Mesenchymal stem cell (in vitro differentiated cells and primary cell): ENCODE results near the gene RB1.

Source experiments
- DNase-seq: peaks from one replicate; pipeline ENCODE4 v3.0.0-alpha.2; 2013
- H2AFZ ChIP-seq: one replicate; pipeline ENCODE4 v1.6.1; 2013; ENCODE audit warnings: low read depth, mild to moderate bottlenecking, control low read depth, inconsistent platforms, low read length, moderate library complexity
- H2AK5ac ChIP-seq: 2 replicates; pipeline ENCODE4 v1.6.1; 2013; ENCODE audit warnings: low read length, moderate library complexity, mild to moderate bottlenecking, inconsistent platforms; ENCODE audit not compliant: severe bottlenecking
- H2BK120ac ChIP-seq: one replicate; pipeline ENCODE4 v1.6.1; 2013; ENCODE audit warnings: low read depth, mild to moderate bottlenecking, inconsistent platforms, low read length, moderate library complexity
- H2BK12ac ChIP-seq, 2 experiments: one replicate each; pipeline ENCODE4 v1.6.1; 2013; ENCODE audit warnings: inconsistent platforms in 2 of 2, low read length in 2 of 2, mild to moderate bottlenecking in 2 of 2, moderate library complexity in 2 of 2, control low read depth in 1 of 2
- H2BK15ac ChIP-seq: one replicate; pipeline ENCODE4 v1.6.1; 2013; ENCODE audit warnings: mild to moderate bottlenecking, low read depth, inconsistent platforms; ENCODE audit not compliant: poor library complexity, severe bottlenecking
- H2BK5ac ChIP-seq: 2 replicates; pipeline ENCODE4 v1.6.1; 2013; ENCODE audit warnings: low read depth, mild to moderate bottlenecking, low read length, control low read depth, inconsistent platforms; ENCODE audit not compliant: poor library complexity, severe bottlenecking
- H3K14ac ChIP-seq, 2 experiments: one replicate each; pipeline ENCODE4 v1.6.1; 2013; ENCODE audit warnings: inconsistent platforms in 2 of 2, low read length in 2 of 2, control low read depth in 1 of 2, mild to moderate bottlenecking in 1 of 2, moderate library complexity in 1 of 2
- H3K18ac ChIP-seq, 2 experiments: one replicate each; pipeline ENCODE4 v1.6.1; 2013; ENCODE audit warnings: inconsistent platforms in 2 of 2, low read length in 2 of 2, control low read depth in 1 of 2, low read depth in 1 of 2, mild to moderate bottlenecking in 1 of 2
- H3K23ac ChIP-seq, 2 experiments: one replicate each; pipeline ENCODE4 v1.6.1; 2013; ENCODE audit warnings: inconsistent platforms in 2 of 2, low read length in 2 of 2, mild to moderate bottlenecking in 2 of 2, moderate library complexity in 2 of 2, control low read depth in 1 of 2
- H3K27ac ChIP-seq: 2 replicates; pipeline ENCODE4 v1.5.1; 2013; ENCODE audit warnings: mild to moderate bottlenecking, moderate library complexity, low read length, control low read depth, inconsistent platforms; ENCODE audit not compliant: poor library complexity, severe bottlenecking
- H3K27me3 ChIP-seq, 2 experiments: 2 replicates each; pipeline versions ENCODE4 v1.6.1 to v1.7.0; 2013; ENCODE audit warnings: low read length in 2 of 2, mild to moderate bottlenecking in 2 of 2, moderate library complexity in 2 of 2, control low read depth in 1 of 2, inconsistent platforms in 1 of 2; ENCODE audit not compliant: control insufficient read depth in 1 of 2, insufficient read depth in 1 of 2
- H3K36me3 ChIP-seq, 2 experiments: 2 replicates each; pipeline versions ENCODE4 v1.6.1 to v1.7.0; 2013; ENCODE audit warnings: low read length in 2 of 2, control low read depth in 1 of 2, inconsistent platforms in 1 of 2, low read depth in 1 of 2, mild to moderate bottlenecking in 1 of 2; ENCODE audit not compliant: insufficient read depth in 2 of 2, control insufficient read depth in 1 of 2
- H3K4ac ChIP-seq, 2 experiments: one replicate each; pipeline ENCODE4 v1.6.1; 2013; ENCODE audit warnings: inconsistent platforms in 2 of 2, low read length in 2 of 2, mild to moderate bottlenecking in 2 of 2, moderate library complexity in 2 of 2, control low read depth in 1 of 2, low read depth in 1 of 2
- H3K4me1 ChIP-seq: 2 replicates; pipeline ENCODE4 v1.6.1; 2013; ENCODE audit warnings: low read depth, low read length, control low read depth; ENCODE audit not compliant: control insufficient read depth, insufficient read depth
- H3K4me2 ChIP-seq: 2 replicates; pipeline ENCODE4 v1.6.1; 2013; ENCODE audit warnings: low read length, mild to moderate bottlenecking, inconsistent platforms; ENCODE audit not compliant: poor library complexity, severe bottlenecking
- H3K4me3 ChIP-seq, 2 experiments: 2 replicates each; pipeline versions ENCODE4 v1.5.1 to v1.7.0; 2013; ENCODE audit warnings: low read length in 2 of 2, mild to moderate bottlenecking in 2 of 2, control low read depth in 1 of 2, low read depth in 1 of 2; ENCODE audit not compliant: insufficient read depth in 1 of 2
- H3K79me1 ChIP-seq: replicated peaks from 2 replicates; pipeline ENCODE4 v1.6.1; 2013; ENCODE audit warnings: mild to moderate bottlenecking, control low read depth, low read length, inconsistent platforms; ENCODE audit not compliant: poor library complexity, severe bottlenecking
- H3K9ac ChIP-seq: 2 replicates; pipeline ENCODE4 v1.7.0; 2013; ENCODE audit warnings: mild to moderate bottlenecking, low read length, moderate library complexity
- H3K9me3 ChIP-seq: 2 replicates; pipeline ENCODE4 v1.7.0; 2013; ENCODE audit warnings: mild to moderate bottlenecking, low read length; ENCODE audit not compliant: control insufficient read depth
- H4K8ac ChIP-seq: one replicate; pipeline ENCODE4 v1.6.1; 2013; ENCODE audit warnings: inconsistent platforms, mild to moderate bottlenecking, low read length, moderate library complexity
- H4K91ac ChIP-seq: one replicate; pipeline ENCODE4 v1.6.1; 2013; ENCODE audit warnings: mild to moderate bottlenecking, low read length, inconsistent platforms
- WGBS: methylation state at CpG from one replicate; pipeline ENCODE4 v1.1.7; 2013; ENCODE audit warnings: mixed read lengths; 5-methylcytosine and 5-hydroxymethylcytosine counted together

Gene RB1

DNA sequence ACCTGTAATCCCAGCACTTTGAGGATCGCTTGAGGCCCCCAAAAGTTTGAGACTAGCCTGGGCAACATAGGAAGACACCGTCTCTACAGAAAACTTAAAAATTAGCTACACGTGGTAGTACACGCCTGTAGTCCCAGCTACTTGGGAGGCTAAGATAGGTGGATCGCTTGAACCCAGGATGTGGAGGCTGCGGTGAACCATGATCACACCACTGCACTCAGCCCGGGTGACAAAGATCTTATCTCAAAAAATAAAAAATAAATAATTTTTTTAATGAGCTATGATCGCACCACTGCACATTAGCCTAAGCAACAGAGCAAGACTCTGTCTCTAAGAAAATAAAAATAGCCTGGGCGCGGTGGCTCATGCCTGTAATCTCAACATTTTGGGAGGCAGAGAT, 222.7 kb downstream of the RB1 start:
- no peak overlapping the region for H2AK5ac ChIP-seq
- no peak overlapping the region for H3K9ac ChIP-seq
- H4K91ac ChIP-seq: no peak overlapping the region
- no peak overlapping the region for H3K4me2 ChIP-seq
- H3K4me1 ChIP-seq: no peaks in the 10 kb centered on the region
- H3K79me1 ChIP-seq: peaks cover 18% of the 10 kb centered on the region
- peaks cover 0 to 4% of the 10 kb centered on the region in 2 experiments for H3K36me3 ChIP-seq
- H2AFZ ChIP-seq: no peak overlapping the region
- H3K27me3 ChIP-seq: no peaks in the 10 kb centered on the region
- no peak for DNase-seq
- no peak overlapping the region for H2BK120ac ChIP-seq
- no peak overlapping the region for H4K8ac ChIP-seq
- WGBS: 97% methylated on average over 6 of the region's 10 CpGs
- no peak overlapping the region for H3K14ac ChIP-seq
- H2BK12ac ChIP-seq: no peak overlapping the region
- H2BK5ac ChIP-seq: no peak overlapping the region
- no peak overlapping the region for H3K4ac ChIP-seq
- H3K23ac ChIP-seq: no peak overlapping the region
- H3K4me3 ChIP-seq: no peak overlapping the region
- H3K9me3 ChIP-seq: no peaks in the 10 kb centered on the region
- no peak overlapping the region for H2BK15ac ChIP-seq
- H3K18ac ChIP-seq: no peak overlapping the region
- H3K27ac ChIP-seq: no peak overlapping the region

DNA sequence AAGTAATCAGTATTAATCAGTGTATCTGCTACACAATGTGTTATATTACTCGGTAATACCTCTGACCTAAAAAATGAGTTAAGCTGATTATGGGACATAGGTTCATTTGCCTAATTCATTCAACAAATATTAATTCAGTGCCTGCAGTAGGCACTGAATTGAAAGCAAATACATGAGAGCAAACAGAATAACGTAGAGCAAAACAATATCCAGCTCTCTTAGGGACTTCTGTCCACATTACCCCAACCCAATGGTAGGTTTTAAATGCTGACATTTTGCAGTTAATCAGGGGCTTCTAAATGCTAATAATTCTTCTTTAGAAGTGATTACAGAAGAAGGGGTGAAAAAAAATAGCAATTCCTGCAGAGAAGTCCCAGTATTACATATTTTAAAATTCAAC, 224.4 kb downstream of the RB1 start:
- 100% methylated on average over 1 of the region's 2 CpGs for WGBS

DNA sequence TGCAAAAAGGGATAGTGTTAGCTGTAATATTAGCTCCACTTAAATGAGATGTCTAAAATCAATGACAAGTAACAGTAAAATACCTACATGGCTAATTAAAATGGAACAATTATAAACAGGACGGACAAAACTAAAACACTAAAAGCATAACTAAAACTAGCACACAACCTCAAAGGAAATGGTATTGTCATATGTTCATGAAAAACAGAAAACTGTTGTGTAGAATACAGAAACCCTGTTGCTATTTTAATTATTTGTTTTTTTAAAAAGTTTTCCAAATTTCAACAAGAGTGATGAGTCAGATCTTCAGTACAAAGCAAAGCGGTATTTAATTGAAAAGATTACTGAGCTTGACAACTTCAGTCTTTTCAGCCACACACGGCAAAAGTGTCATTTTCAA, 225.2 kb downstream of the RB1 start:
- H2BK120ac ChIP-seq: no peak overlapping the region
- no peak overlapping the region for H3K23ac ChIP-seq
- H4K91ac ChIP-seq: no peak overlapping the region
- peaks cover 6% of the 10 kb centered on the region for H3K4me1 ChIP-seq
- H2BK5ac ChIP-seq: no peak overlapping the region
- H3K18ac ChIP-seq: no peak overlapping the region
- peaks cover 19% of the 10 kb centered on the region for H3K79me1 ChIP-seq
- H2AFZ ChIP-seq: no peak overlapping the region
- no peak overlapping the region for H3K27ac ChIP-seq
- no peak overlapping the region for H2BK12ac ChIP-seq
- no peak overlapping the region for H2AK5ac ChIP-seq
- no peak overlapping the region for H3K14ac ChIP-seq
- no peak overlapping the region for H3K4me3 ChIP-seq
- no peak for DNase-seq
- no peak overlapping the region for H2BK15ac ChIP-seq
- no CpG with 5 or more reads among the region's 3 CpGs for whole genome bisulfite sequencing
- H4K8ac ChIP-seq: no peak overlapping the region
- no peaks in the 10 kb centered on the region for H3K27me3 ChIP-seq
- no peak overlapping the region for H3K4ac ChIP-seq
- H3K9me3 ChIP-seq: no peaks in the 10 kb centered on the region
- no peak overlapping the region for H3K4me2 ChIP-seq
- H3K36me3 ChIP-seq: no peaks in the 10 kb centered on the region
- no peak overlapping the region for H3K9ac ChIP-seq

More for the DNA sequence above, 224.4 kb downstream of the RB1 start:
- H3K27me3 ChIP-seq: no peaks in the 10 kb centered on the region
- no peak overlapping the region for H2AK5ac ChIP-seq
- H3K18ac ChIP-seq: no peak overlapping the region
- H3K4me3 ChIP-seq: no peak overlapping the region
- H3K79me1 ChIP-seq: peaks cover 22% of the 10 kb centered on the region
- no peak overlapping the region for H3K27ac ChIP-seq
- H3K4me1 ChIP-seq: peaks cover 4% of the 10 kb centered on the region
- H4K91ac ChIP-seq: no peak overlapping the region
- no peak overlapping the region for H3K4ac ChIP-seq
- no peak overlapping the region for H3K9ac ChIP-seq
- no peak overlapping the region for H4K8ac ChIP-seq
- no peak overlapping the region for H2BK120ac ChIP-seq
- H2AFZ ChIP-seq: no peak overlapping the region
- no peak overlapping the region for H2BK12ac ChIP-seq
- H3K23ac ChIP-seq: no peak overlapping the region
- H3K14ac ChIP-seq: no peak overlapping the region
- DNase-seq: no peak
- H2BK15ac ChIP-seq: no peak overlapping the region
- H2BK5ac ChIP-seq: no peak overlapping the region
- no peak overlapping the region for H3K4me2 ChIP-seq
- H3K36me3 ChIP-seq: no peaks in the 10 kb centered on the region
- H3K9me3 ChIP-seq: no peaks in the 10 kb centered on the region

DNA sequence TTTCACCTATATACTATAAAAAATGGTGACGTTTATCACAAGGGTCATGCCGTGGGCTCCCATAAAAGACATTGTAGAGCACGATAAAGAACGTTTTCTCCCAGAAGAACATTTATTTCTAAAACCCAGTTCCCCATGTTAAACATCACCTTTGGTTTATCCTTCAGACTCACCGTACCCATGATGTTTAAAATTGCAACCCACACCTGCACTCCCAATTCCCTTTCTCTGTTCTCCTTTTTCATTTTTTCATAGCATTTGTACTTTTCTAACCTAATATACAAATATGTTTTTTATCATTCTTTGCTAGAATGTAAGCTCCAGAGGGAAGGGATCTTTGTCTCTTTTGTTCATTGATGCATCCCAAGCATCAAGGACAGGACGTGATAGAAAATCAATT, 227.3 kb downstream of the RB1 start:
- H3K9ac ChIP-seq: no peak overlapping the region
- no peak overlapping the region for H2BK15ac ChIP-seq
- H2AK5ac ChIP-seq: no peak overlapping the region
- 96% methylated on average over 6 of the region's 6 CpGs for WGBS
- H3K79me1 ChIP-seq: peaks cover 19% of the 10 kb centered on the region
- H3K9me3 ChIP-seq: no peaks in the 10 kb centered on the region
- H3K27ac ChIP-seq: no peak overlapping the region
- no peak overlapping the region for H3K14ac ChIP-seq
- H2AFZ ChIP-seq: no peak overlapping the region
- H2BK5ac ChIP-seq: no peak overlapping the region
- H2BK12ac ChIP-seq: no peak overlapping the region
- no peak overlapping the region for H2BK120ac ChIP-seq
- no peak overlapping the region for H3K4me2 ChIP-seq
- no peak for DNase-seq
- H3K4me3 ChIP-seq: no peak overlapping the region
- no peak overlapping the region for H3K18ac ChIP-seq
- H3K27me3 ChIP-seq: no peaks in the 10 kb centered on the region
- no peaks in the 10 kb centered on the region for H3K36me3 ChIP-seq
- no peak overlapping the region for H4K8ac ChIP-seq
- H4K91ac ChIP-seq: no peak overlapping the region
- no peak overlapping the region for H3K4ac ChIP-seq
- H3K4me1 ChIP-seq: peaks cover 6% of the 10 kb centered on the region
- H3K23ac ChIP-seq: no peak overlapping the region
